GM18520 (cell line): ENCODE measurements around the gene CHST13.

ENCODE experiments used
- ATAC-seq: cut with Tn5 transposase; IDR thresholded peaks from one replicate; pipeline ENCODE4 v1.9.1; 2021; ENCODE audit not compliant: unreplicated experiment

The CHST13 gene

GRCh38 chr3:126523745-126524428, at the start of gene CHST13:
Gene CHST13 (plus strand): TSS chr3:126524155. CDS start chr3:126524333, 178 bp downstream.
- no peak for ATAC-seq

GRCh38 chr3:126474498-126475412, 49.2 kb upstream of the CHST13 start:
- ATAC-seq = peak; percentile 10

- ATAC-seq = peak; percentile 80
Measured at GRCh38 chr3:126475413-126476114, 48.4 kb upstream of the CHST13 start, which contains the start of gene ZXDC. Gene ZXDC (minus strand): TSS chr3:126475891. CDS start chr3:126475865, 26 bp downstream.

GRCh38 chr3:126476166-126477060, 47.5 kb upstream of the CHST13 start:
- ATAC-seq = peak; percentile 5

GRCh38 chr3:126477061-126477380, 46.9 kb upstream of the CHST13 start:
- ATAC-seq = no peak

GRCh38 chr3:126478581-126479310, 45.2 kb upstream of the CHST13 start:
- no peak for ATAC-seq

- ATAC-seq = no peak
Measured at GRCh38 chr3:126479642-126480041, 44.3 kb upstream of the CHST13 start.

GRCh38 chr3:126480206-126480605, 43.7 kb upstream of the CHST13 start:
- ATAC-seq = no peak

GRCh38 chr3:126480861-126481260, 43.1 kb upstream of the CHST13 start:
- no peak for ATAC-seq

- ATAC-seq = no peak
Measured at GRCh38 chr3:126481808-126482502, 42.0 kb upstream of the CHST13 start.

GRCh38 chr3:126482503-126483255, 41.3 kb upstream of the CHST13 start:
- no peak for ATAC-seq

- no peak for ATAC-seq
Measured at GRCh38 chr3:126483321-126483761, 40.6 kb upstream of the CHST13 start.

- ATAC-seq = no peak
Measured at GRCh38 chr3:126484148-126484547, 39.8 kb upstream of the CHST13 start.

GRCh38 chr3:126484662-126485061, 39.3 kb upstream of the CHST13 start:
- no peak for ATAC-seq

- no peak for ATAC-seq
Measured at GRCh38 chr3:126485176-126485897, 38.6 kb upstream of the CHST13 start.

- no peak for ATAC-seq
Measured at GRCh38 chr3:126485956-126486355, 38.0 kb upstream of the CHST13 start.

GRCh38 chr3:126486360-126486847, 37.6 kb upstream of the CHST13 start:
- no peak for ATAC-seq
